ENCODE data around the gene PKIG. TPM values are rescaled to one million over a fixed set of nuclear protein-coding genes. Genes with fewer than 3 reads are reported as not detected.

Gene PKIG
- polyA plus RNA-seq, 3 donors: 0.67 to 1.4 (median 0.84) TPM

DNA sequence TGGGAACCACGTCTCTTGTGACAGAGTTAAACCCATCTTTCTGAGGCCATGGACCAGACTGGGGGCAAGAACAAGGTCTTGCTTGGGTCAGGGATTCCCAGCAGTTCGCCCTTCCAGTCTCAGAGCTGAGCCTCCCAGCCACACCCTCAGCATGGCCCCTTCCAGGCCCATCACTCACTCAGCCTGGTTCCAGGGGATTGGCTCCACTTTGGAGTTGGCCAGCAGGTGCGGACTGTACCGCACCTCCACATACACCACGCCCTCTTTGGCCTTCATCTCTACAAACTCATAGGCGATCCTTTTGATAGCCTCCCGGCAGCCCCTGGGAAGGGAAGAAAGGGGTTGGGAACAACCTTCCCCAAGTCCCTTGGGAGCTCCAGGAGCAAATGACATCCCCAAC is 43.9 kb downstream of the PKIG start:
- Mint-ChIP-seq H3K4me1 (peaks cover 5% of the 10 kb centered on the region), H3K36me3 (peaks cover 0 to 5% of the 10 kb centered on the region in 2 donors)

DNA sequence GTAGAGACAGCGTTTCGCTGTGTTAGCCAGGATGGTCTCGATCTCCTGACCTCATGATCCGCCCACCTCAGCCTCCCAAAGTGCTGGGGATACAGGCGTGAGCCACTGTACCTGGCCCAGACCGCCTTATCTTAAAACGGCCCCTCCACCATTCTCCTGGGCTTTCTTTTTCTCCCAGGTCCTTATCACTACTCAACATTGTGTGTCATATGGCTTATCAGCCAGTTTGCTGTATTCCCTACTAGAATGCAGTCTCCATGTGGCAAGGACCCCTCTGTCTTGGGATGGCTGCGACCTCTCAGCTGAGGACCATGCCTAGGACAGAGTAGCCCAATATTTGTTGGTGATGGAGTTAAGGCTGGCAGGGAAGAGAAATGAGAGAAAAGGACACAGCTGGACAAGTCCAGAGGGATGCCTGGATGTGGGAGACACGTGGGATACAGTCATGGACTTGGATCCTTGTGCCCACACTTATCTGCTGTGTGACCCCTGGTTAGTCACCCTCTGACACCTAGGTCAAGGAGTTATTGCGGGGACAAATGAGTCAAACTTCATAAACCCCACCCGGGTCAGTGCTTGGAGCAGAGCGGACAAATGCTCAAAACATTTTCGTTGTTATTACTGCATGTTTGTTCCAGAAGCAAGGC is 45.1 kb downstream of the PKIG start:
- peaks cover 0 to 4% of the 10 kb centered on the region in 2 donors for H3K36me3 ChIP-seq (replicated peaks in 1 of 2; ENCODE audit: control insufficient read depth in 1 of 2, insufficient read depth in 2 of 2, low read length in 2 of 2)

More for the DNA sequence above, 43.9 kb downstream of the PKIG start:
- Histone ChIP-seq H3K9ac (ENCODE audit: insufficient read depth, low read length, poor library complexity, severe bottlenecking) (no peak overlapping the region), H4K20me1 (ENCODE audit: insufficient read depth, low read length) (no peaks in the 10 kb centered on the region), H3K36me3 (replicated peaks in 1 of 2; ENCODE audit: control insufficient read depth in 1 of 2, insufficient read depth in 2 of 2, low read length in 2 of 2) (peaks cover 0 to 10% of the 10 kb centered on the region in 2 donors), H3K9me3 (replicated peaks in 1 of 2; ENCODE audit: control insufficient read depth in 1 of 2, insufficient read depth in 1 of 2, low read length in 2 of 2) (peaks cover 9 to 12% of the 10 kb centered on the region in 2 donors), H3K79me2 (ENCODE audit: insufficient read depth, low read length) (no peaks in the 10 kb centered on the region), H3K4me1 (ENCODE audit: control insufficient read depth in 1 of 2, insufficient read depth in 2 of 2, low read length in 2 of 2) (no peaks in the 10 kb centered on the region), H2AFZ (ENCODE audit: insufficient read depth, low read depth, low read length, poor library complexity, severe bottlenecking) (no peak overlapping the region), H3K4me2 (replicated peaks; ENCODE audit: extremely low read depth, low read length, poor library complexity, severe bottlenecking) (no peak overlapping the region), H3K27me3 (ENCODE audit: control insufficient read depth in 2 of 2, insufficient read depth in 2 of 2, low read length in 2 of 2) (no peaks in the 10 kb centered on the region), H3K4me3 (replicated peaks in 1 of 3; ENCODE audit: low read depth in 2 of 3, low read length in 3 of 3) (no peak overlapping the region), H3K27ac (ENCODE audit: low read depth in 1 of 2, low read length in 2 of 2) (no peak overlapping the region)
- Mint-ChIP-seq H3K27ac (peak overlapping the region in 3 of 7 donors; percentile 20 to 57 (median 28)), H3K27me3 (ENCODE audit: low read depth in 3 of 3) (peaks cover 0 to 3% (median 0%) of the 10 kb centered on the region in 3 donors), H3K9me3 (peaks cover 4 to 18% (median 10%) of the 10 kb centered on the region in 7 donors), H3K4me3 (no peak overlapping the region)
- DNase-seq: no peak
- intact Hi-C loops (cut with micrococcal nuclease): no loop called here
- WGBS (ENCODE audit: insufficient coverage): 88% methylated on average over 2 of the region's 7 CpGs
- TF ChIP-seq, protein P1, sequence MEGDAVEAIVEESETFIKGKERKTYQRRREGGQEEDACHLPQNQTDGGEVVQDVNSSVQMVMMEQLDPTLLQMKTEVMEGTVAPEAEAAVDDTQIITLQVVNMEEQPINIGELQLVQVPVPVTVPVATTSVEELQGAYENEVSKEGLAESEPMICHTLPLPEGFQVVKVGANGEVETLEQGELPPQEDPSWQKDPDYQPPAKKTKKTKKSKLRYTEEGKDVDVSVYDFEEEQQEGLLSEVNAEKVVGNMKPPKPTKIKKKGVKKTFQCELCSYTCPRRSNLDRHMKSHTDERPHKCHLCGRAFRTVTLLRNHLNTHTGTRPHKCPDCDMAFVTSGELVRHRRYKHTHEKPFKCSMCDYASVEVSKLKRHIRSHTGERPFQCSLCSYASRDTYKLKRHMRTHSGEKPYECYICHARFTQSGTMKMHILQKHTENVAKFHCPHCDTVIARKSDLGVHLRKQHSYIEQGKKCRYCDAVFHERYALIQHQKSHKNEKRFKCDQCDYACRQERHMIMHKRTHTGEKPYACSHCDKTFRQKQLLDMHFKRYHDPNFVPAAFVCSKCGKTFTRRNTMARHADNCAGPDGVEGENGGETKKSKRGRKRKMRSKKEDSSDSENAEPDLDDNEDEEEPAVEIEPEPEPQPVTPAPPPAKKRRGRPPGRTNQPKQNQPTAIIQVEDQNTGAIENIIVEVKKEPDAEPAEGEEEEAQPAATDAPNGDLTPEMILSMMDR (IDR thresholded peaks at IDR 0.05): no peak

More for the DNA sequence above, 45.1 kb downstream of the PKIG start:
- Mint-ChIP-seq H3K4me1 (peaks cover 5% of the 10 kb centered on the region), H3K4me3 (no peak overlapping the region), H3K27me3 (ENCODE audit: low read depth in 3 of 3) (peaks cover 0 to 3% (median 0%) of the 10 kb centered on the region in 3 donors), H3K36me3 (peaks cover 0 to 3% of the 10 kb centered on the region in 2 donors), H3K27ac (peak overlapping the region in 1 of 7 donors; percentile 28), H3K9me3 (peaks cover 4 to 13% (median 10%) of the 10 kb centered on the region in 7 donors)
- TF ChIP-seq, protein P1 (IDR thresholded peaks at IDR 0.05): no peak
- H3K4me1 ChIP-seq (ENCODE audit: control insufficient read depth in 1 of 2, insufficient read depth in 2 of 2, low read length in 2 of 2): no peaks in the 10 kb centered on the region
- no peak for DNase-seq
- H3K9ac ChIP-seq (ENCODE audit: insufficient read depth, low read length, poor library complexity, severe bottlenecking): no peak overlapping the region
- no peak overlapping the region for H2AFZ ChIP-seq (ENCODE audit: insufficient read depth, low read depth, low read length, poor library complexity, severe bottlenecking)
- H3K4me3 ChIP-seq (replicated peaks in 1 of 3; ENCODE audit: low read depth in 2 of 3, low read length in 3 of 3): no peak overlapping the region
- H3K4me2 ChIP-seq (replicated peaks; ENCODE audit: extremely low read depth, low read length, poor library complexity, severe bottlenecking): no peak overlapping the region
- WGBS (ENCODE audit: insufficient coverage): 95% methylated on average over 9 of the region's 13 CpGs
- H4K20me1 ChIP-seq (ENCODE audit: insufficient read depth, low read length): no peaks in the 10 kb centered on the region
- H3K9me3 ChIP-seq (replicated peaks in 1 of 2; ENCODE audit: control insufficient read depth in 1 of 2, insufficient read depth in 1 of 2, low read length in 2 of 2): peaks cover 9% of the 10 kb centered on the region in 2 donors
- H3K79me2 ChIP-seq (ENCODE audit: insufficient read depth, low read length): no peaks in the 10 kb centered on the region
- H3K27ac ChIP-seq (ENCODE audit: low read depth in 1 of 2, low read length in 2 of 2): no peak overlapping the region
- no peaks in the 10 kb centered on the region for H3K27me3 ChIP-seq (ENCODE audit: control insufficient read depth in 2 of 2, insufficient read depth in 2 of 2, low read length in 2 of 2)
- intact Hi-C loops (cut with micrococcal nuclease): no loop called here
